Camera-type eye (tissue), 1 donor: ENCODE measurements around the gene SMG1. TPM values are rescaled to one million over a fixed set of nuclear protein-coding genes. Genes with fewer than 3 reads are reported as not detected.

Source experiments
- total RNA-seq: library from RNA; depleted of rRNA; stranded (reverse); fragments of >200 nt; gene quantifications from one replicate; pipeline ENCODE4 v1.2.3, GENCODE V29; 2014

SMG1 gene
- total RNA-seq, result 146 TPM

DNA sequence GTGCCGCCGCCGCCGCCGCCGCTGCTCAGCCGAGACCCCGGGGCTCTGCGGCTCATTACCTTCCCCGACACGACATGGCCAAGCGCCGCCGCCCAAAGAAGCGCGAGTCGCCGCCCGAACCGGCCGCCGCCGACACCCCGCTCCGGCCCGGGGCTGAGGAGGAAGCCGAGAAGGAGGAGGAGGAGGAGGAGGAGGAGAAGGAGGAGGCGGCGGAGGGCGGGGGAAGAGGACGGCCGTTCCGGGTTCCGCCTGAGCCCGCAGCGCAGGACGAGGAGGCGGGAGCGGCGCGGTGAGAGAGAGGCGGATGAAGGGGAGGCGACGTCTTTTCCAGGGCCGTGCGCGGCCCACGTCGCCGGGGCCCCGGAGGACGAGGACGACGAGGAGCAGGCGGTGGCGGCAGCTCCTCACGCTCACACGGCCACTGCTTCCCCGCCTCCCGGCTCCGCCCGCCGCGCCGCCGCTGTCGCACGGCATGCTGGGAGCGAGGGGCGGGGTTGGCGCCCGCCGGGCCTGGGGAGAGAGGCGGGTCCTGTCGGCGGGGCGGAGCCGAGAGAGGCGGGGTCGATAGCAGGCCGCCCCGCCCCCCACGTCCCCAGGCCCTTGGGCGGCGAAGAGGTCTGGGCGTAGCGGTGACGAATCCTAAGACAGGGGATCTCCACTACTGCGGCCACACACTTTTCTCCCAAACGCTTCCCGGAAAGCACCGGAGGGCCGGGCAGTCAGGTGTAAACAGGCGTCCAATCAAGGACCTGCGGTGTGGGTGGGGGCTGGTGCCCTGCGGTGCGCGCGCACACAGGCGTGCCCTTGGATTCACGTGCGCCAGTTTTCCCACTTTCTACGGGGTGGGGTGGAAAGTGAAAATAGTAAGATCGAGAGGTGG, at the start of gene SMG1:
SMG1 (minus strand) TSS at position 423 of the 880 bp plus-strand sequence; CDS start at position 56, 367 bp downstream.

GRCh38 chr16:18801145-18801972, 124.8 kb downstream of the SMG1 start, which contains the start of gene ARL6IP1:
ARL6IP1 (minus strand) TSS chr16:18801549; CDS start chr16:18801466, 83 bp downstream.

GRCh38 chr16:18789850-18790706, 136.1 kb downstream of the SMG1 start, which contains the start of gene RPS15A:
RPS15A (minus strand) TSS chr16:18790334; CDS start chr16:18789113, 1,221 bp downstream.

Other genes starting within 250 kb of the SMG1 start
- 1,592 TPM for gene RPS15A, start 136.1 kb downstream of the SMG1 start, total RNA-seq
- gene ARL6IP1, start 124.9 kb downstream of the SMG1 start, total RNA-seq, result 419 TPM
- 3.1 TPM for gene TMC7, start 57.5 kb upstream of the SMG1 start, total RNA-seq
- 33.5 TPM for gene COQ7, start 141.2 kb upstream of the SMG1 start, total RNA-seq
- 25.5 TPM for gene ITPRIPL2, start 187.6 kb upstream of the SMG1 start, total RNA-seq
- gene SYT17, start 241.8 kb upstream of the SMG1 start, total RNA-seq, result 10.2 TPM